ENCODE results near the gene SLC38A5.

- TF ChIP-seq POLR2AphosphoS5 (IDR thresholded peaks at IDR 0.05) (no peak), CTCF (IDR thresholded peaks at IDR 0.05) (no peak), POLR2A (IDR thresholded peaks at IDR 0.05) (no peak)
Observed at GRCh38 chrX:48505481-48505880, 35.4 kb upstream of the SLC38A5 start.
